Smooth muscle cell (in vitro differentiated cells): ENCODE measurements around the gene PDE9A. TPM values are rescaled to one million over a fixed set of nuclear protein-coding genes. Genes with fewer than 3 reads are reported as not detected.

Experiments
- DNase-seq: peaks from one replicate; lab custom pipeline; 2025; ENCODE audit not compliant: unreplicated experiment; lab: John Stamatoyannopoulos, UW
- H2AFZ ChIP-seq: fragments of 200-600 bp; sonication (generic); 2 replicates; pipeline ENCODE4 v1.6.0; 2016; ENCODE audit warnings: antibody characterized with exemption, low read depth, mild to moderate bottlenecking
- H3F3A ChIP-seq: fragments of 200-600 bp; sonication (generic); 2 replicates; pipeline ENCODE4 v1.6.0; 2017; ENCODE audit warnings: antibody characterized with exemption, low read depth
- H3K27ac ChIP-seq: fragments of 200-600 bp; sonication (generic); 2 replicates; pipeline ENCODE4 v1.5.1; 2016; ENCODE audit warnings: low read depth, mild to moderate bottlenecking
- H3K27me3 ChIP-seq: fragments of 200-600 bp; sonication (generic); 2 replicates; pipeline ENCODE4 v1.6.1; 2016; ENCODE audit warnings: low read depth, mild to moderate bottlenecking
- H3K36me3 ChIP-seq: fragments of 200-600 bp; sonication (generic); 2 replicates; pipeline ENCODE4 v1.5.1; 2016; ENCODE audit warnings: low read depth
- H3K4me1 ChIP-seq: fragments of 200-600 bp; sonication (generic); 2 replicates; pipeline ENCODE4 v1.5.1; 2016; ENCODE audit warnings: low read depth
- H3K4me2 ChIP-seq: fragments of 200-600 bp; sonication (generic); 2 replicates; pipeline ENCODE4 v1.6.0; 2016; ENCODE audit warnings: mild to moderate bottlenecking
- H3K4me3 ChIP-seq: fragments of 200-600 bp; sonication (generic); 2 replicates; pipeline ENCODE4 v1.5.1; 2016; ENCODE audit warnings: mild to moderate bottlenecking
- H3K79me2 ChIP-seq: fragments of 200-600 bp; sonication (generic); 2 replicates; pipeline ENCODE4 v1.6.0; 2016; ENCODE audit warnings: low read depth, mild to moderate bottlenecking
- H3K9ac ChIP-seq: fragments of 200-600 bp; sonication (generic); 2 replicates; pipeline ENCODE4 v1.6.0; 2016; ENCODE audit warnings: low read depth
- H3K9me3 ChIP-seq: fragments of 200-600 bp; sonication (generic); replicated peaks from 2 replicates; pipeline ENCODE4 v1.5.1; 2016; ENCODE audit warnings: low read depth
- H4K20me1 ChIP-seq: fragments of 200-600 bp; sonication (generic); 2 replicates; pipeline ENCODE4 v1.6.0; 2016; ENCODE audit warnings: low read depth
- CTCF ChIP-seq: fragments of 200-600 bp; sonication (generic); IDR thresholded peaks from 2 replicates; pipeline ENCODE4 v1.5.1; 2017; ENCODE audit warnings: borderline replicate concordance, mild to moderate bottlenecking, antibody characterized with exemption; ENCODE audit not compliant: insufficient read depth, poor library complexity, severe bottlenecking
- WGBS: methylation state at CpG from one replicate; pipeline ENCODE4 v1.1.7; 2016; ENCODE audit warnings: low lambda C conversion rate; 5-methylcytosine and 5-hydroxymethylcytosine counted together
- polyA plus RNA-seq: library from polyadenylated mRNA; unstranded; fragments of >200 nt; fragmentation: Nextera tagmentation; extraction: Ambion mirVana; gene quantifications from 2 replicates; pipeline ENCODE4 v1.2.1, GENCODE V29; 2016
- total RNA-seq: library from RNA; depleted of rRNA; stranded (reverse); fragments of >200 nt; gene quantifications from 2 replicates; pipeline ENCODE4 v1.2.3, GENCODE V29; 2014

The PDE9A gene
- total and polyA plus RNA-seq, 2 experiments from 2014 or later = 4.3 to 12.3 TPM

- Histone ChIP-seq H3F3A (no peaks in the 10 kb centered on the region), H3K4me3 (no peak overlapping the region), H3K4me2 (no peak overlapping the region), H3K36me3 (no peaks in the 10 kb centered on the region), H3K4me1 (peaks cover 9% of the 10 kb centered on the region), H3K27ac (no peak overlapping the region), H3K79me2 (no peaks in the 10 kb centered on the region), H2AFZ (no peak overlapping the region), H3K9me3 (no peaks in the 10 kb centered on the region), H3K9ac (no peak overlapping the region), H3K27me3 (no peaks in the 10 kb centered on the region), H4K20me1 (no peaks in the 10 kb centered on the region)
- 92% methylated on average over 30 of the region's 30 CpGs for WGBS
- TF ChIP-seq CTCF = no peak
- DNase-seq = no peak
Observed at GRCh38 chr21:42744520-42745445, 91.4 kb downstream of the PDE9A start.

GRCh38 chr21:42745511-42746239 lies 92.3 kb downstream of the PDE9A start:
- Histone ChIP-seq H3K9me3 (no peaks in the 10 kb centered on the region), H3F3A (no peaks in the 10 kb centered on the region), H3K4me2 (no peak overlapping the region), H3K27me3 (no peaks in the 10 kb centered on the region), H3K4me1 (peaks cover 9% of the 10 kb centered on the region), H3K9ac (no peak overlapping the region), H2AFZ (no peak overlapping the region), H4K20me1 (no peaks in the 10 kb centered on the region), H3K36me3 (no peaks in the 10 kb centered on the region), H3K27ac (no peak overlapping the region), H3K4me3 (no peak overlapping the region), H3K79me2 (no peaks in the 10 kb centered on the region)
- no peak for TF ChIP-seq CTCF
- 95% methylated on average over 22 of the region's 22 CpGs for WGBS
- no peak for DNase-seq

- Histone ChIP-seq H3K36me3 (no peaks in the 10 kb centered on the region), H3F3A (no peaks in the 10 kb centered on the region), H3K4me1 (peaks cover 9% of the 10 kb centered on the region), H3K9me3 (no peaks in the 10 kb centered on the region), H3K27me3 (no peaks in the 10 kb centered on the region), H3K79me2 (no peaks in the 10 kb centered on the region), H3K4me3 (no peak overlapping the region), H3K4me2 (no peak overlapping the region), H3K9ac (no peak overlapping the region), H2AFZ (no peak overlapping the region), H4K20me1 (no peaks in the 10 kb centered on the region), H3K27ac (no peak overlapping the region)
- no peak for DNase-seq
- 95% methylated on average over 7 of the region's 7 CpGs for WGBS
- TF ChIP-seq CTCF = no peak
Observed at GRCh38 chr21:42746240-42746592, 92.8 kb downstream of the PDE9A start.
